Sigmoid colon (tissue), 7 donors: ENCODE data around the gene XRRA1. TPM values are rescaled to one million over a fixed set of nuclear protein-coding genes. Genes with fewer than 3 reads are reported as not detected.
A peak's percentile ranks its signal among the peaks of the same experiment; 100 is the strongest.
"Not testable (repeated sequence)": the region's sequence is repeated elsewhere in the genome, so short reads cannot be mapped to it uniquely, and the experiment has no call there.

Experiments used
- DNase-seq: peaks from one replicate; pipeline ENCODE4 v3.0.0-alpha.2; 2019
- H3K27ac ChIP-seq, 4 donors: fragments of 200-600 bp; sonication (generic); one replicate each; pipeline ENCODE4 v1.5.1; 2016 to 2019; ENCODE audit warnings: mild to moderate bottlenecking in 1 of 4
- H3K27me3 ChIP-seq, 3 donors: fragments of 200-600 bp; sonication (generic); one replicate each; pipeline ENCODE4 v1.5.1; 2019; ENCODE audit warnings: mild to moderate bottlenecking in 1 of 3
- H3K36me3 ChIP-seq, 4 donors: fragments of 200-600 bp; sonication (generic); one replicate each; pipeline ENCODE4 v1.5.1; 2016 to 2019
- H3K4me1 ChIP-seq, 4 donors: fragments of 200-600 bp; sonication (generic); one replicate each; pipeline ENCODE4 v1.5.1; 2017 to 2019
- H3K4me3 ChIP-seq, 4 donors: fragments of 200-600 bp; sonication (generic); one replicate each; pipeline ENCODE4 v1.5.1; 2017 to 2019; ENCODE audit warnings: mild to moderate bottlenecking in 2 of 4, moderate library complexity in 1 of 4
- H3K9me3 ChIP-seq, 4 donors: fragments of 200-600 bp in 3 of 4; sonication (generic) in 3 of 4; one replicate each; pipeline versions ENCODE4 v1.5.1 to v1.6.1; 2013 to 2019
- EP300 ChIP-seq, 4 donors: sonication (generic); formaldehyde crosslinking; IDR thresholded peaks; one replicate each; pipeline ENCODE4 v1.6.1; 2017; ENCODE audit warnings: antibody characterized with exemption in 4 of 4
- POLR2A ChIP-seq, 2 donors: fragments of 450-650 bp; IDR thresholded peaks; one replicate each; pipeline ENCODE4 v1.6.1; 2016; ENCODE audit warnings: antibody characterized with exemption in 2 of 2, mild to moderate bottlenecking in 2 of 2, moderate library complexity in 2 of 2
- POLR2AphosphoS5 ChIP-seq, 4 donors: sonication (generic); formaldehyde crosslinking; IDR thresholded peaks; one replicate each; pipeline ENCODE4 v1.6.1; 2017; ENCODE audit warnings: antibody characterized with exemption in 4 of 4
- WGBS, 2 donors: extraction: QIAGEN DNeasy Blood & Tissue Kit; methylation state at CpG; one replicate each; pipeline ENCODE4 v1.1.7; 2013; 5-methylcytosine and 5-hydroxymethylcytosine counted together
- intact Hi-C: fragments of 100-400 bp; cut with DNase I; formaldehyde crosslinking; loops from one replicate; pipeline ENCODE4 v1.15.1; 2023
- polyA plus RNA-seq, 3 donors: library from polyadenylated mRNA; stranded (reverse); fragments of 200-250 nt; gene quantifications; one replicate each; pipeline ENCODE4 v1.2.3, GENCODE V29; 2013
- total RNA-seq, 4 donors: library from RNA; depleted of rRNA; stranded (reverse); fragments of >200 nt; gene quantifications; one replicate each; pipeline ENCODE4 v1.1.0, GENCODE V29; 2016
- TF ChIP-seq, protein P1 (sequence below), 4 experiments: fragments of 450-650 bp in 3 of 4; fragments of 200-600 bp in 1 of 4; IDR thresholded peaks; one replicate each; pipeline ENCODE4 v1.5.1; 2016 to 2019; ENCODE audit warnings: antibody characterized with exemption in 4 of 4, mild to moderate bottlenecking in 3 of 4, moderate library complexity in 2 of 4
- donor health status: healthy with polysubstance abuse.
- donor health status: Bipolar disorder and iron deficiency.
- donor health status: healthy.

Gene XRRA1
- total and polyA plus RNA-seq, 7 donors, result under 0.01 to 27.3 (median 11.9) TPM

DNA sequence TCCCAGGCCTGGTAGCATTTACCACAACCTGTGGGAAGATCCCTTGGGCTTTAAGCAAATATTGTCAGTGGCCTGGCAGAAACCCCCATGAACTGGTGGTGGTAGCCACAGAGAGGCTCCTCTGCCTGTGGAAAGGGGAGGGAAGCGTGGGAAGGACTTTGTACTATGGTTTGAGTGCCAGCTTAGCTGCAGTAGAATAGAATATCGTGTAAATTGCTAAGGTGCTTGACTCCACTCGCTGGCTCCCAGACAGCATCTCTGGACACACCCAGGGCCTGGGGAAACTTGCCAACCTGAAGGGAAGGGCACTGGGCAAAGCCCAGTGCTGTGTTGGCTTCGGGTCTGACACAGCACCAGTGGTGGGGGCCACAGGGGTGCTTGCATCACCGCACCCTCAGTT, 52.6 kb downstream of the XRRA1 start:
- H3K36me3 ChIP-seq, result peaks cover 0 to 11% (median 0%) of the 10 kb centered on the region in 4 donors
- WGBS, 2 donors, result 57 to 79% methylated on average over 5 of the region's 5 CpGs
- DNase-seq, result no peak
- no peak overlapping the region for H3K4me3 ChIP-seq
- peaks cover 0 to 4% (median 0%) of the 10 kb centered on the region in 4 donors for H3K4me1 ChIP-seq
- TF ChIP-seq POLR2A (IDR thresholded peaks at IDR 0.05), result no peak
- TF ChIP-seq EP300 (IDR thresholded peaks at IDR 0.05), result no peak
- TF ChIP-seq, protein P1, sequence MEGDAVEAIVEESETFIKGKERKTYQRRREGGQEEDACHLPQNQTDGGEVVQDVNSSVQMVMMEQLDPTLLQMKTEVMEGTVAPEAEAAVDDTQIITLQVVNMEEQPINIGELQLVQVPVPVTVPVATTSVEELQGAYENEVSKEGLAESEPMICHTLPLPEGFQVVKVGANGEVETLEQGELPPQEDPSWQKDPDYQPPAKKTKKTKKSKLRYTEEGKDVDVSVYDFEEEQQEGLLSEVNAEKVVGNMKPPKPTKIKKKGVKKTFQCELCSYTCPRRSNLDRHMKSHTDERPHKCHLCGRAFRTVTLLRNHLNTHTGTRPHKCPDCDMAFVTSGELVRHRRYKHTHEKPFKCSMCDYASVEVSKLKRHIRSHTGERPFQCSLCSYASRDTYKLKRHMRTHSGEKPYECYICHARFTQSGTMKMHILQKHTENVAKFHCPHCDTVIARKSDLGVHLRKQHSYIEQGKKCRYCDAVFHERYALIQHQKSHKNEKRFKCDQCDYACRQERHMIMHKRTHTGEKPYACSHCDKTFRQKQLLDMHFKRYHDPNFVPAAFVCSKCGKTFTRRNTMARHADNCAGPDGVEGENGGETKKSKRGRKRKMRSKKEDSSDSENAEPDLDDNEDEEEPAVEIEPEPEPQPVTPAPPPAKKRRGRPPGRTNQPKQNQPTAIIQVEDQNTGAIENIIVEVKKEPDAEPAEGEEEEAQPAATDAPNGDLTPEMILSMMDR (IDR thresholded peaks at IDR 0.05), result no peak
- no peak for TF ChIP-seq POLR2AphosphoS5 (IDR thresholded peaks at IDR 0.05)
- no peaks in the 10 kb centered on the region for H3K27me3 ChIP-seq
- H3K9me3 ChIP-seq, result peaks cover 0 to 12% (median 6%) of the 10 kb centered on the region in 4 donors
- intact Hi-C loops, result no loop called here
- H3K27ac ChIP-seq, result no peak overlapping the region

DNA sequence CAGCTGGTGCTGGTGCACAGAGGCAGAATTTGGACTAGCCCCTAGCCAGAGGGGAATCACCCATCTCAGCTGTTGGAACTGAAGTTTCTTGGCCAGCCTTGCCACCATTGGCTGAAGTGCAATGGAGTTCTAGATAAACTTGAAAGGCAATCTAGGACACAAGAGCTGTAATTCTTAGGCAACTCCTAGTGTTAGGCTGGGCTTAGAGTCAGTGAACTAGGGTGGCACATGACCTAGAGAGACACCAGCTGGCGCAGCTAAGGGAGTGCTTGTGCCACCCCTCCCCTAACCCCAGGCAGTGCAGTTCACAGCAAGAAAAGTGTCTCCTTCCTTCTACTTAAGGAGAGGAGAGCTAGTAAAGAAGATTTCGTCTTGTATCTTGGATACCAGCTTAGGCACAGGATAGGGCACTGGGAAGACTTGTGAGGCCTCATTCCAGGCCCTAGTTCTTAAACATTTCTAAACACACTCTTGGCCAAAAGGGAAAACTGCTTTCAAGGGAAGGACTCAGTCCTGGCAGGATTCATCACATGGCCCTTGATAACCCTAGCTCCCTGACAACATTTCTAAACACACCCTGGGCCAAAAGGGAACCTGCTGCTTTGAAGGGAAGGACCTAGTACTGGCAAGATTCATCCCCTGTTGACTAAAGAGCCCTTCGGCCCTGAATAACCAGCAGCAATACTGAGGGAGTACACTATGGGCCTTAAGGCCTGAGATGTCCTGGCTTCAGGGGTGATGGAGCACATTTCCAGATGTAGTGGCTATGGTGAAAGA, 53.4 kb downstream of the XRRA1 start:
- H3K27me3 ChIP-seq, result no peaks in the 10 kb centered on the region
- no peak overlapping the region for H3K4me3 ChIP-seq
- peaks cover 0 to 5% (median 3%) of the 10 kb centered on the region in 4 donors for H3K9me3 ChIP-seq
- peak overlapping the region in 1 of 4 donors; percentile 22 for H3K27ac ChIP-seq
- TF ChIP-seq EP300 (IDR thresholded peaks at IDR 0.05), result no peak
- no peak for TF ChIP-seq POLR2A (IDR thresholded peaks at IDR 0.05)
- no peak for TF ChIP-seq POLR2AphosphoS5 (IDR thresholded peaks at IDR 0.05)
- TF ChIP-seq, protein P1 (IDR thresholded peaks at IDR 0.05), result no peak
- H3K36me3 ChIP-seq, result peaks cover 0 to 7% (median 0%) of the 10 kb centered on the region in 4 donors
- WGBS, 2 donors, result 91 to 97% methylated on average over 3 of the region's 3 CpGs
- intact Hi-C loops, result no loop called here
- DNase-seq, result no peak
- H3K4me1 ChIP-seq, result peaks cover 0 to 4% (median 0%) of the 10 kb centered on the region in 4 donors

DNA sequence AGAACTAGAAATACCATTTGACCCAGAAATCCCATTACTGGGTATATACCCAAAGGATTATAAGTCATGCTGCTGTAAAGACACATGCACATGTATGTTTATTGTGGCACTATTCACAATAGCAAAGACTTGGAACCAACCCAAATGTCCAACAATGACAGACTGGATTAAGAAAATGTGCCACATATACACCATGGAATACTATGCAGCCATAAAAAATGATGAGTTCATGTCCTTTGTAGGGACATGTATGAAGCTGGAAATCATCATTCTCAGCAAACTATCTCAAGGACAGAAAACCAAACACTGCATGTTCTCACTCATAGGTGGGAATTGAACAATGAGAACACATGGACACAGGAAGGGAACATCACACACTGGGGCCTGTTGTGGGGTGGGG, 55.9 kb downstream of the XRRA1 start:
- H3K36me3 ChIP-seq, H3K27ac ChIP-seq, H3K4me3 ChIP-seq, DNase-seq, intact Hi-C loops, H3K27me3 ChIP-seq, H3K4me1 ChIP-seq, H3K9me3 ChIP-seq: not testable (repeated sequence)

DNA sequence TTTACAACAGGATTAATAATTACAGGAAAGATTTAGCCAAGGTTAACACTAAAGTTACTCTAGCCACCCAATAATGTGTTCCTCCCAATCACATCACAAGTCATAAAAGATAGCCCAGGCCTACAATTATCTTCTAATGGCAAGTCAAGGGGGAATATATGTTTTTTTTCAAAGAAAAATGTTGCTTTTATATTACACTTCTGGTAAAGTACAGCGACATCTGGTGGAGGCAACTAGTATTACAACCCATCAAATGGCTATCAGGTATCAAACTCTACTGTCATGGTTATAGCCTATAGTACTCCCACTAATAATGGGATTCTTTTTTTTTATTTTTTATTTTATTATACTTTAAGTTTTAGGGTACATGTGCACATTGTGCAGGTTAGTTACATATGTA, 71.8 kb downstream of the XRRA1 start:
- no peaks in the 10 kb centered on the region for H3K27me3 ChIP-seq
- 63 to 65% methylated on average over 1 of the region's 1 CpG for WGBS, 2 donors
- peaks cover 0 to 38% (median 19%) of the 10 kb centered on the region in 4 donors for H3K36me3 ChIP-seq
- no peak overlapping the region for H3K27ac ChIP-seq
- intact Hi-C loops, result no loop called here
- peaks cover 9 to 17% (median 10%) of the 10 kb centered on the region in 4 donors for H3K9me3 ChIP-seq
- H3K4me3 ChIP-seq, result no peak overlapping the region
- no peaks in the 10 kb centered on the region for H3K4me1 ChIP-seq
- no peak for DNase-seq
- no peak for TF ChIP-seq POLR2A (IDR thresholded peaks at IDR 0.05)
- TF ChIP-seq, protein P1 (IDR thresholded peaks at IDR 0.05), result peak in 2 of 4 experiments; percentile 11 to 33

DNA sequence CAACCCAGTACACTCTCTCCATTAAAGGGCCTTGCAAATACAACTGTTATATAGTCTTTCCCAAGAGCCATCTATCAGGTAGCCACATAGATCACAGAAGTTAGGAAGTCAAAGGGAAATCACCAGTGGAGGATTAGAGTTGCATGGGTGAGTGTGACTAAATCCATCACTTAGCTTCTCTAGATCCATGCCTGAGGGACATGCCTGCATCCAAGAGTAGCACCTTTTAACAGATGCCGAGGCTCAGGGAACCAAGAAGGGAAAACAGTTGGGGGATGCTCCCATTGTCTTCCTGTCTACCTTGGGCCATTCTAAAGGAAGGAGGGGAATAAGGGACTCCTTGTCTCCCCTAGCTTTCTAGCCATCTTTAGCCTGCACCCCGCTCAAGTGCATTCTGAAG, 77.9 kb downstream of the XRRA1 start:
- TF ChIP-seq, protein P1 (IDR thresholded peaks at IDR 0.05), result no peak
- TF ChIP-seq POLR2A (IDR thresholded peaks at IDR 0.05) (no peak), POLR2AphosphoS5 (IDR thresholded peaks at IDR 0.05) (no peak), EP300 (IDR thresholded peaks at IDR 0.05) (no peak)
- no peak for DNase-seq
- H3K27ac ChIP-seq, result no peak overlapping the region
- no peak overlapping the region for H3K4me3 ChIP-seq
- WGBS, 2 donors, result 77 to 98% methylated on average over 2 of the region's 2 CpGs
- H3K4me1 ChIP-seq, result no peaks in the 10 kb centered on the region
- no peaks in the 10 kb centered on the region for H3K27me3 ChIP-seq
- H3K9me3 ChIP-seq, result peaks cover 40 to 64% (median 44%) of the 10 kb centered on the region in 4 donors
- intact Hi-C loops, result no loop called here
- H3K36me3 ChIP-seq, result peaks cover 0 to 61% (median 38%) of the 10 kb centered on the region in 4 donors
